ENCODE measurements around the gene GRHL1. TPM values are rescaled to one million over a fixed set of nuclear protein-coding genes. Genes with fewer than 3 reads are reported as not detected.

GRHL1 gene
- total RNA-seq, 1 experiment from 2014 or later, result 2.5 TPM

- Mint-ChIP-seq H3K4me1 (peaks cover 6% of the 10 kb centered on the region in 2 experiments; a peak in 3 of 4 replicates), H3K27ac (no peak overlapping the region), H3K9me3 (no peaks in the 10 kb centered on the region), H3K27me3 (ENCODE audit: low read depth) (peaks cover 3% of the 10 kb centered on the region; the same call in 1 of the 2 replicates), H3K4me3 (no peak overlapping the region), H3K36me3 (ENCODE audit: insufficient read depth in 1 of 3, low read depth in 3 of 3) (peaks cover 0 to 5% (median 0%) of the 10 kb centered on the region in 3 experiments; a peak in 1 of 7 replicates)
- H3K14ac ChIP-seq (ENCODE audit: insufficient read depth, low read length), result no peak overlapping the region
- H3T11ph ChIP-seq (ENCODE audit: low read length), result no peak overlapping the region
- H3K56ac ChIP-seq (ENCODE audit: insufficient read length, low read depth, low read length), result no peak overlapping the region
- no peak overlapping the region for H2BK20ac ChIP-seq (ENCODE audit: low read depth, low read length, poor library complexity, severe bottlenecking)
- no peaks in the 10 kb centered on the region for H3K9me3 ChIP-seq (ENCODE audit: control insufficient read depth, low read depth, low read length)
- no peak overlapping the region for H4K91ac ChIP-seq (ENCODE audit: insufficient read length, low read depth, low read length)
- no peaks in the 10 kb centered on the region for H3K4me1 ChIP-seq (ENCODE audit: insufficient read depth, low read length)
- H2AFZ ChIP-seq (ENCODE audit: low read length), result no peak overlapping the region
- no peak overlapping the region for H3K18ac ChIP-seq (ENCODE audit: insufficient read length, low read depth, low read length)
- no peak for TF ChIP-seq CTCF (conservative IDR thresholded peaks at IDR 0.05)
- no peaks in the 10 kb centered on the region for H4K20me1 ChIP-seq (ENCODE audit: control insufficient read depth, insufficient read depth, insufficient read length)
- H3K23ac ChIP-seq (ENCODE audit: insufficient read length, low read depth, low read length), result no peak overlapping the region
- no peak overlapping the region for H3K9ac ChIP-seq (ENCODE audit: extremely low read depth, insufficient read length, low read length)
- no peaks in the 10 kb centered on the region for H3K23me2 ChIP-seq (ENCODE audit: insufficient read length, low read depth, low read length, poor library complexity, severe bottlenecking)
- no peak overlapping the region for H2BK15ac ChIP-seq (ENCODE audit: low read depth, low read length)
- H3K27me3 ChIP-seq (ENCODE audit: insufficient read depth, low read length), result no peaks in the 10 kb centered on the region
- no peak overlapping the region for H2BK12ac ChIP-seq (ENCODE audit: insufficient read length, low read depth, low read length)
- no peaks in the 10 kb centered on the region for H3K79me2 ChIP-seq (ENCODE audit: insufficient read depth, low read length)
- no CpG with 5 or more reads among the region's 1 CpG for WGBS (ENCODE audit: extremely low coverage, insufficient read length, low lambda C conversion rate)
- H3K4me2 ChIP-seq (ENCODE audit: insufficient read depth, insufficient read length, low read length), result no peak overlapping the region
- H4K8ac ChIP-seq (replicated peaks; ENCODE audit: insufficient read length, low read depth, low read length), result no peak overlapping the region
- no peak overlapping the region for H2BK120ac ChIP-seq (ENCODE audit: low read depth, low read length, poor library complexity, severe bottlenecking)
- DNase-seq, result no peak
- no peak overlapping the region for H4K5ac ChIP-seq (ENCODE audit: insufficient read length, low read depth, low read length)
- no peaks in the 10 kb centered on the region for H3K79me1 ChIP-seq (ENCODE audit: insufficient read depth, low read depth, low read length, poor library complexity, severe bottlenecking)
- no peak overlapping the region for H3K4ac ChIP-seq (ENCODE audit: low read depth, low read length)
- H3K27ac ChIP-seq (ENCODE audit: insufficient read length, low read depth, low read length), result no peak overlapping the region
- no peak overlapping the region for H2BK5ac ChIP-seq (ENCODE audit: insufficient read length, low read length)
- no peak overlapping the region for H2AK5ac ChIP-seq (ENCODE audit: insufficient read length, low read length)
Measured at GRCh38 chr2:9991221-9991620, 39.7 kb downstream of the GRHL1 start.
